Measurements from ENCODE around the gene RNGTT. TPM values are rescaled to one million over a fixed set of nuclear protein-coding genes. Genes with fewer than 3 reads are reported as not detected.

Gene RNGTT
- total and polyA plus RNA-seq, 12 donors: 2.6 to 29.6 (median 14.2) TPM

GRCh38 chr6:88882536-88882935, 80.9 kb downstream of the RNGTT start:
- WGBS, 4 donors: 96 to 99% (median 98%) methylated on average over 2 of the region's 2 CpGs
- intact Hi-C loops (cut with DNase I): no loop called here
- Histone ChIP-seq H3K9me3 (replicated peaks in 1 of 3) (no peaks in the 10 kb centered on the region), H3K4me1 (replicated peaks in 1 of 2) (no peaks in the 10 kb centered on the region), H3K4me3 (no peak overlapping the region), H3K36me3 (replicated peaks in 1 of 2) (no peaks in the 10 kb centered on the region), H3K27me3 (no peaks in the 10 kb centered on the region), H3K27ac (no peak overlapping the region)
- no peak for TF ChIP-seq POLR2A (IDR thresholded peaks at IDR 0.05)
- TF ChIP-seq CTCF (IDR thresholded peaks at IDR 0.05): no peak
- DNase-seq: no peak

- Histone ChIP-seq H3K9me3 (replicated peaks in 1 of 3) (no peaks in the 10 kb centered on the region), H3K27ac (no peak overlapping the region), H3K36me3 (replicated peaks in 1 of 2) (no peaks in the 10 kb centered on the region), H3K4me1 (replicated peaks in 1 of 2) (no peaks in the 10 kb centered on the region), H3K27me3 (no peaks in the 10 kb centered on the region), H3K4me3 (no peak overlapping the region)
- TF ChIP-seq CTCF (IDR thresholded peaks at IDR 0.05): no peak
- TF ChIP-seq POLR2A (IDR thresholded peaks at IDR 0.05): no peak
- intact Hi-C loops (cut with DNase I): no loop called here
- 64 to 72% (median 69%) methylated on average over 1 of the region's 1 CpG for WGBS, 4 donors
- DNase-seq: no peak
These were observed 82.0 kb downstream of the RNGTT start for GRCh38 chr6:88881451-88881850.

DNA sequence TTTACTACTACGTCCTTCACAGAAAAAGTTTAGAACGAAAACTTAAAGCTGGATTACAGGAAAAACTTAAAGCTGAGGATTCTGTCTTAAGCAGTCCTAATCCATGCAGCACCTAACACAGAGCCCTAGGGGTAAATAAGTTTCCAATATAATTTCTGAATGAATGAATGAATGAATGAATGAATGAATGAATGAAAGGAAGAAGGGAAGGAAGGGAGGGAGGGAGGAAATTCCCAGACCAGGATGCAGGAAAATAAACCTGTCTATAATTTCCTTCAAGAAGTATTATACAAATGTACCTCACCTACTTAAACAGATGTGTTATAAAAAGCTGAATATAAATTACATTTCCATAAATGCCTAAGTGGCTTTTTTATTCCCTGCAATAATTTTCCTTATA, 83.4 kb downstream of the RNGTT start:
- intact Hi-C loops (cut with DNase I): no loop called here
- no peaks in the 10 kb centered on the region for H3K9me3 ChIP-seq (replicated peaks in 1 of 3)
- H3K27ac ChIP-seq: no peak overlapping the region
- no peaks in the 10 kb centered on the region for H3K27me3 ChIP-seq
- WGBS, 4 donors: 97 to 99% (median 98%) methylated on average over 2 of the region's 2 CpGs
- DNase-seq: no peak
- H3K4me1 ChIP-seq (replicated peaks in 1 of 2): peaks cover 0 to 9% of the 10 kb centered on the region in 2 donors
- H3K36me3 ChIP-seq (replicated peaks in 1 of 2): no peaks in the 10 kb centered on the region
- no peak for TF ChIP-seq POLR2A (IDR thresholded peaks at IDR 0.05)
- TF ChIP-seq CTCF (IDR thresholded peaks at IDR 0.05): no peak
- H3K4me3 ChIP-seq: no peak overlapping the region

DNA sequence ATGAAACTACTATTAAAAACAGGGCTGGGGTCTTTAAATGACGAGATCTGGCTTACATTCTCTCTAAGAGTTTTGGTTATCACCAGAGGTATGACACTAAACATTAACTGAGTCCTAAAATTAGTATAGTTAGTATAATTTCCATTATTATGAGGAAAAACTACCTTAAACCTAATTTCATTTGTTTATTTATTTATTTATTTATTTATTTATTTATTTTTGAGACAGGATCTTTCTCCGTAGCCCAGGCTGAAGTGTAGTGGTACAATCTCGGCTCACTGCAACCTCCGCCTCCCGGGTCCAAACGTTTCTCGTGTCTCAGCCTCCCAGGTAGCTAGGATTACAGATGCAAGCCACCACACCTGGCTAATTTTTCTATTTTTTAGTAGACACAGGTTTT, 85.5 kb downstream of the RNGTT start:
- H3K36me3 ChIP-seq (replicated peaks in 1 of 2): no peaks in the 10 kb centered on the region
- no peak overlapping the region for H3K27ac ChIP-seq
- H3K27me3 ChIP-seq: no peaks in the 10 kb centered on the region
- DNase-seq: no peak
- peaks cover 6 to 24% of the 10 kb centered on the region in 2 donors for H3K4me1 ChIP-seq (replicated peaks in 1 of 2)
- no peaks in the 10 kb centered on the region for H3K9me3 ChIP-seq (replicated peaks in 1 of 3)
- H3K4me3 ChIP-seq: no peak overlapping the region
- WGBS, 4 donors: 94 to 99% (median 96%) methylated on average over 7 of the region's 7 CpGs
- intact Hi-C loops (cut with DNase I): no loop called here
- TF ChIP-seq POLR2A (IDR thresholded peaks at IDR 0.05) (no peak), CTCF (IDR thresholded peaks at IDR 0.05) (no peak)
